HL-60 (cell line): Measurements from ENCODE around the gene POLR1B.

Experiments used
- DNase-seq, 2 experiments: peaks; one replicate each; pipeline ENCODE4 v3.0.0-alpha.2; 2010 to 2020; ENCODE audit warnings: low read depth in 1 of 2, low spot score in 1 of 2
- H3K27ac ChIP-seq: fragments of 250-450 bp; sonication (Bioruptor Pico); replicated peaks from 2 replicates; pipeline ENCODE4 v1.5.1; 2020; ENCODE audit warnings: mild to moderate bottlenecking, moderate library complexity
- H3K27me3 ChIP-seq: fragments of 250-450 bp; sonication (Bioruptor Pico); 2 replicates; pipeline ENCODE4 v1.5.1; 2021; ENCODE audit warnings: mild to moderate bottlenecking, moderate library complexity; ENCODE audit not compliant: insufficient read depth, poor library complexity, severe bottlenecking
- H3K4me3 ChIP-seq: replicated peaks from 2 replicates; pipeline ENCODE4 v1.5.1; 2011; ENCODE audit warnings: mild to moderate bottlenecking, control low read depth, low read length; ENCODE audit not compliant: insufficient read depth
- CTCF ChIP-seq: IDR thresholded peaks from one replicate; pipeline ENCODE4 v1.5.1; 2011; ENCODE audit warnings: low read length, control low read depth, inconsistent platforms; ENCODE audit not compliant: insufficient read depth
- GABPA ChIP-seq: IDR thresholded peaks from 2 replicates; pipeline ENCODE4 v1.6.1; 2012; ENCODE audit warnings: low read depth
- POLR2AphosphoS5 ChIP-seq: IDR thresholded peaks from 2 replicates; pipeline ENCODE4 v1.6.1; 2012; ENCODE audit warnings: low read depth
- REST ChIP-seq: IDR thresholded peaks from 2 replicates; pipeline ENCODE4 v1.6.1; 2012; ENCODE audit warnings: low read depth; ENCODE audit not compliant: insufficient replicate concordance
- SPI1 ChIP-seq: IDR thresholded peaks from 2 replicates; pipeline ENCODE4 v1.6.1; 2012; ENCODE audit warnings: low read depth, mild to moderate bottlenecking, borderline replicate concordance

POLR1B gene

DNA sequence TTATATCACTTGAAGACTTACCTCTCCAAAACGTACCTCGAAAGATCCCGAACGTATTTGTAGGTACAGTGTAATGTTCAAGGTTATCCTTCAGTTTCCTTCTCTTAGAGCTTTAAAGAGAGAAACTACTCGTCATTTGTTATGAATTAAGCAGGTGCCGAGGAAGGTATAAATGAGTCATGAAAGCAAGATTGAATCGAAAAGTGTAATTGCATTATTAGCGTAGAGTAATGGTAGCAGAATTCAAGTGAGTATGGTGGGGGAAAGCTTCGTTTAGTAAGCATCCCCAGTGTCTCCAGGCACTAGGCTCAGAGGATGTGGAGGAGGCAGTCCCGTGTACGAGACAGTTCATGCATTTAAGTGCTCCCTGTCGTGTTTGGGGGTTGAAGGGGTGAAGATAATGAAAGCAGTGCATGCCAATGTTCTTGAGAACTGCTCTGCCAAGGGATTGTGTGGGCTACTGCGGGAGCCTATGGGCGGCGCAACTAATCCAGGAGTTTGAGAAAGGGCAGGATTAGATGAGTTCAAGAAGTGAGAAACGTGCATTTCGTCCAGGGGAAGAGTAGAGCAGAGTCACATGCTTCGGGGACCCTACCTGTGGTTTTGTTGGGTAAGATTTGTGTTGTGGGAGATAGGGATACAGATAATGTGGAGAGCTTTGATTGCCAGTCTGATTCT, 858 bp downstream of the POLR1B start:
- DNase-seq = peak in 1 of 2 experiments; percentile 34
- H3K27me3 ChIP-seq = no peaks in the 10 kb centered on the region
- H3K27ac ChIP-seq = peak overlapping the region; percentile 93
- no peak for TF ChIP-seq POLR2AphosphoS5
- TF ChIP-seq CTCF = no peak
- TF ChIP-seq SPI1 = no peak
- TF ChIP-seq REST = no peak
- TF ChIP-seq GABPA = no peak
- peak overlapping the region; percentile 98 for H3K4me3 ChIP-seq

GRCh38 chr2:112547333-112547732, 5.1 kb downstream of the POLR1B start:
- TF ChIP-seq GABPA = no peak
- TF ChIP-seq SPI1 = no peak
- TF ChIP-seq POLR2AphosphoS5 = no peak
- no peak for TF ChIP-seq CTCF
- no peak for TF ChIP-seq REST
- Histone ChIP-seq H3K27me3 (no peaks in the 10 kb centered on the region), H3K27ac (no peak overlapping the region; the same call in 1 of the 2 replicates), H3K4me3 (no peak overlapping the region)
- DNase-seq = peak; percentile 44 to 46

DNA sequence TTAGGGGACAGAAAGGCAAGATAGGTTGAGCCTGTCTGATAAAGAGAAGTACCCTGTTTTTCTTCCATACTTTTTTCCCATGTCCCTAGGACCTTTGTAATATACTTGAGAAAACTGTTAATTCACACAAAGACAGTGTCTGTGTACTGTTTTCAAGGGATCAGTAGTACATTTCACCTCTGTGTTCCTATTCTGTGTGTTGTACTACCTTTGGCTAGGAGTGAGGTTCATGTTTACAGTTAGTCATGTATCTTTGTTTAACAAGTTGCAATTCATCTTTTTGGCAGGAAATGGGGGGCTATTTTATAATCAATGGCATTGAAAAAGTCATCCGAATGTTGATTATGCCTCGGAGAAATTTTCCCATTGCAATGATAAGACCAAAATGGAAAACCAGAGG, 6.7 kb downstream of the POLR1B start:
- TF ChIP-seq SPI1 (no peak), REST (no peak), GABPA (no peak), CTCF (no peak), POLR2AphosphoS5 (no peak)
- no peak overlapping the region for H3K4me3 ChIP-seq
- no peak overlapping the region for H3K27ac ChIP-seq
- H3K27me3 ChIP-seq = no peaks in the 10 kb centered on the region
- no peak for DNase-seq
